Panc1 (cell line): ENCODE measurements around the gene SUCO. TPM values are rescaled to one million over a fixed set of nuclear protein-coding genes. Genes with fewer than 3 reads are reported as not detected.
"Not testable (repeated sequence)": the region's sequence is repeated elsewhere in the genome, so short reads cannot be mapped to it uniquely, and the experiment has no call there.

Experiments used
- ATAC-seq: fragments of 200-7000 bp; cut with Tn5 transposase; 2 replicates; pipeline ENCODE4 v1.9.1; 2020; ENCODE audit warnings: mild to moderate bottlenecking, moderate library complexity
- BruUV-seq: library from RNA; stranded (reverse); fragments of 400-500 nt; replicated peaks from 2 replicates; lab custom pipeline; 2021; lab: Mats Ljungman, UMichigan
- CTCF ChIA-PET: fragments of 300-600 bp; sonication (Branson Sonifier 250); formaldehyde crosslinking; loops from one replicate; lab custom pipeline; 2022; ENCODE audit warnings: antibody characterized with exemption; lab: Charles Lee
- POLR2A ChIA-PET: fragments of 300-600 bp; sonication (Branson Sonifier 250); formaldehyde crosslinking; loops from one replicate; lab custom pipeline; 2022; ENCODE audit warnings: antibody characterized with exemption; lab: Charles Lee
- DNase-seq: peaks from one replicate; pipeline ENCODE4 v3.0.0-alpha.2; 2010; ENCODE audit warnings: low read depth, low spot score
- H3K27ac ChIP-seq: 2 replicates; pipeline ENCODE4 v1.5.1; 2011; ENCODE audit warnings: mild to moderate bottlenecking, low read length, inconsistent platforms
- H3K27me3 ChIP-seq: fragments of 200-500 bp; sonication (Bioruptor generic); 2 replicates; pipeline ENCODE4 v1.6.0; 2014; ENCODE audit warnings: low read length, inconsistent platforms; ENCODE audit not compliant: control insufficient read depth, insufficient read depth
- H3K36me3 ChIP-seq: fragments of 200-500 bp; sonication (Bioruptor generic); 2 replicates; pipeline ENCODE4 v1.5.1; 2014; ENCODE audit warnings: inconsistent platforms, mild to moderate bottlenecking, low read length, moderate library complexity; ENCODE audit not compliant: control insufficient read depth, insufficient read depth
- H3K4me1 ChIP-seq: 2 replicates; pipeline ENCODE4 v1.5.1; 2011; ENCODE audit warnings: inconsistent platforms, mild to moderate bottlenecking, low read length, moderate library complexity; ENCODE audit not compliant: control insufficient read depth, insufficient read depth
- H3K4me3 ChIP-seq, 2 experiments: 2 replicates each; pipeline ENCODE4 v1.5.1; 2011 to 2012; ENCODE audit warnings: low read depth in 2 of 2, low read length in 2 of 2, mild to moderate bottlenecking in 2 of 2, inconsistent platforms in 1 of 2, moderate library complexity in 1 of 2
- H3K9me3 ChIP-seq: fragments of 200-500 bp; sonication (Bioruptor generic); 2 replicates; pipeline ENCODE4 v1.5.1; 2014; ENCODE audit warnings: low read depth, mild to moderate bottlenecking, inconsistent platforms, low read length, moderate library complexity; ENCODE audit not compliant: control insufficient read depth, insufficient read depth
- CTCF ChIP-seq: fragments of 450-650 bp; IDR thresholded peaks from 2 replicates; pipeline ENCODE4 v1.5.1; 2017; ENCODE audit warnings: mild to moderate bottlenecking
- POLR2AphosphoS5 ChIP-seq: IDR thresholded peaks from 2 replicates; pipeline ENCODE4 v1.6.1; 2012; ENCODE audit warnings: mild to moderate bottlenecking, low read depth, low read length, moderate library complexity
- SIN3A ChIP-seq: IDR thresholded peaks from 2 replicates; pipeline ENCODE4 v1.6.1; 2012; ENCODE audit warnings: low read depth, mild to moderate bottlenecking, low read length, moderate library complexity, borderline replicate concordance; ENCODE audit not compliant: insufficient read depth
- TCF7L2 ChIP-seq: IDR thresholded peaks from 2 replicates; pipeline ENCODE4 v1.6.1; 2011; ENCODE audit warnings: mild to moderate bottlenecking, low read depth, low read length, inconsistent platforms
- in situ Hi-C: cut with HindIII; loops from 2 replicates; pipeline ENCODE4 v1.10.0; 2016; ENCODE audit warnings: low sequenced_read_pairs, low pct_unique_long_range_greater_than_20kb
- intact Hi-C: fragments of 100-400 bp; cut with micrococcal nuclease; formaldehyde crosslinking; loops from one replicate; pipeline ENCODE4 v1.10.0; 2022; ENCODE audit not compliant: unreplicated experiment
- total RNA-seq: library from RNA; stranded (reverse); gene quantifications from one replicate; pipeline ENCODE4 v1.2.1, GENCODE V29; 2021; ENCODE audit not compliant: unreplicated experiment
- TF ChIP-seq, protein P1 (sequence below), 2 experiments: IDR thresholded peaks; 2 replicates each; pipeline ENCODE4 v1.6.1; 2011 to 2012; ENCODE audit warnings: low read depth in 2 of 2, control low read depth in 1 of 2, low read length in 1 of 2, mild to moderate bottlenecking in 1 of 2, moderate library complexity in 1 of 2; ENCODE audit not compliant: insufficient read depth in 1 of 2

The SUCO gene
- total RNA-seq, 1 experiment from 2014 or later: 31.3 TPM

- in situ Hi-C loops, H3K4me3 ChIP-seq, intact Hi-C loops, H3K27me3 ChIP-seq, H3K4me1 ChIP-seq, H3K27ac ChIP-seq, ATAC-seq, DNase-seq, CTCF ChIA-PET, H3K36me3 ChIP-seq, H3K9me3 ChIP-seq, POLR2A ChIA-PET, BruUV-seq: not testable (repeated sequence)
Measured at GRCh38 chr1:172595066-172595465, 62.1 kb downstream of the SUCO start.

DNA sequence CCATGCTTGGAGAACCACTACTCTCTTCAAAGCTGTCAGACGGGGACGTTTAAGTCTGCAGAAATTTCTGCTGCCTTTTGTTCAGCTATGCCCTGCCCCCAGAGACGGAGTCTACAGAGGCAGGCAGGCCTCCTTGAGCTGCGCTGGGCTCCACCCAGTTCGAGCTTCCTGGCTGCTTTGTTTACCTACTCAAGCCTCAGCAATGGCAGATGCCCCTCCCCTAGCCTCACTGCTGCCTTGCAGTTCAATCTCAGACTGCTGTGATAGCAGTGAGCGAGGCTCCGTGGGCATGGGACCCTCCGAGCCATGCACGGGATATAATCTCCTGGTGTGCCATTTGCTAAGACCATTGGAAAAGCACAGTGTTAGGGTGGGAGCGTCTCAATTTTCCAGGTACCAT lies 63.8 kb downstream of the SUCO start:
- BruUV-seq, CTCF ChIA-PET, H3K4me3 ChIP-seq, ATAC-seq, H3K36me3 ChIP-seq, intact Hi-C loops, in situ Hi-C loops, H3K27me3 ChIP-seq, POLR2A ChIA-PET, H3K27ac ChIP-seq, H3K9me3 ChIP-seq, H3K4me1 ChIP-seq, DNase-seq: not testable (repeated sequence)

DNA sequence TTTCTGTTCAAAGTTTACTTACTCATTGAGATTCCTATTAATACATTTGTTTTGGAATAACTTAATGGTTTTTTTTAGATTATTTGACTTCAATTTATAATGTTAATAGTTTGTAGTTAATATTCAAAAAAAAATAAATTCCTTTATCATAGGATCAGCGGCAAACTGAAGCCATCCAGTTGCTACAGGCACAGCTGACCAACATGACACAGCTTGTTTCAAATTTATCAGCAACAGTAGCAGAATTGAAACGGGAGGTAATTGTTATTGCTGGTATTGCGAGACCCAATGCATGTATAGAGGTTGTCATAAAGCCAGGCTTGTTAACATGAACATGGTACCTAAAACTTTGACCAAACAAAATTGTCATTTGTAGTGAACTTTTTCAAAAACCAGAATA lies 67.0 kb downstream of the SUCO start:
- Histone ChIP-seq H3K9me3 (no peaks in the 10 kb centered on the region), H3K27me3 (no peaks in the 10 kb centered on the region), H3K4me1 (no peaks in the 10 kb centered on the region), H3K27ac (no peak overlapping the region), H3K4me3 (no peak overlapping the region), H3K36me3 (no peaks in the 10 kb centered on the region; the same call in 1 of the 2 replicates)
- ChIA-PET CTCF (no interaction called here), POLR2A (no interaction called here)
- intact Hi-C loops (no loop called here), in situ Hi-C loops (no loop called here)
- no TSS peak for BruUV-seq
- ATAC-seq: no peak
- TF ChIP-seq CTCF: no peak
- no peak for TF ChIP-seq TCF7L2
- no peak for DNase-seq

GRCh38 chr1:172600615-172601014 lies 67.7 kb downstream of the SUCO start:
- intact Hi-C loops: no loop called here
- ChIA-PET CTCF (no interaction called here), POLR2A (no interaction called here)
- no peaks in the 10 kb centered on the region for H3K9me3 ChIP-seq
- ATAC-seq (no peak), DNase-seq (no peak)
- in situ Hi-C loops: no loop called here
- no peak for TF ChIP-seq TCF7L2
- no peak for TF ChIP-seq CTCF
- TF ChIP-seq, protein P1, sequence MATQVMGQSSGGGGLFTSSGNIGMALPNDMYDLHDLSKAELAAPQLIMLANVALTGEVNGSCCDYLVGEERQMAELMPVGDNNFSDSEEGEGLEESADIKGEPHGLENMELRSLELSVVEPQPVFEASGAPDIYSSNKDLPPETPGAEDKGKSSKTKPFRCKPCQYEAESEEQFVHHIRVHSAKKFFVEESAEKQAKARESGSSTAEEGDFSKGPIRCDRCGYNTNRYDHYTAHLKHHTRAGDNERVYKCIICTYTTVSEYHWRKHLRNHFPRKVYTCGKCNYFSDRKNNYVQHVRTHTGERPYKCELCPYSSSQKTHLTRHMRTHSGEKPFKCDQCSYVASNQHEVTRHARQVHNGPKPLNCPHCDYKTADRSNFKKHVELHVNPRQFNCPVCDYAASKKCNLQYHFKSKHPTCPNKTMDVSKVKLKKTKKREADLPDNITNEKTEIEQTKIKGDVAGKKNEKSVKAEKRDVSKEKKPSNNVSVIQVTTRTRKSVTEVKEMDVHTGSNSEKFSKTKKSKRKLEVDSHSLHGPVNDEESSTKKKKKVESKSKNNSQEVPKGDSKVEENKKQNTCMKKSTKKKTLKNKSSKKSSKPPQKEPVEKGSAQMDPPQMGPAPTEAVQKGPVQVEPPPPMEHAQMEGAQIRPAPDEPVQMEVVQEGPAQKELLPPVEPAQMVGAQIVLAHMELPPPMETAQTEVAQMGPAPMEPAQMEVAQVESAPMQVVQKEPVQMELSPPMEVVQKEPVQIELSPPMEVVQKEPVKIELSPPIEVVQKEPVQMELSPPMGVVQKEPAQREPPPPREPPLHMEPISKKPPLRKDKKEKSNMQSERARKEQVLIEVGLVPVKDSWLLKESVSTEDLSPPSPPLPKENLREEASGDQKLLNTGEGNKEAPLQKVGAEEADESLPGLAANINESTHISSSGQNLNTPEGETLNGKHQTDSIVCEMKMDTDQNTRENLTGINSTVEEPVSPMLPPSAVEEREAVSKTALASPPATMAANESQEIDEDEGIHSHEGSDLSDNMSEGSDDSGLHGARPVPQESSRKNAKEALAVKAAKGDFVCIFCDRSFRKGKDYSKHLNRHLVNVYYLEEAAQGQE (IDR thresholded peaks at IDR 0.05; ENCODE audit: insufficient read depth in 1 of 2, low read depth in 2 of 2, low read length in 1 of 2): no peak
- no peak for TF ChIP-seq SIN3A
- TF ChIP-seq POLR2AphosphoS5: no peak
- no TSS peak for BruUV-seq
- H3K4me3 ChIP-seq: no peak overlapping the region
- H3K27me3 ChIP-seq: no peaks in the 10 kb centered on the region
- H3K36me3 ChIP-seq: no peaks in the 10 kb centered on the region; the same call in 1 of the 2 replicates
- no peak overlapping the region for H3K27ac ChIP-seq
- H3K4me1 ChIP-seq: no peaks in the 10 kb centered on the region
